ENCODE results near the gene CANT1.

The CANT1 gene

DNA sequence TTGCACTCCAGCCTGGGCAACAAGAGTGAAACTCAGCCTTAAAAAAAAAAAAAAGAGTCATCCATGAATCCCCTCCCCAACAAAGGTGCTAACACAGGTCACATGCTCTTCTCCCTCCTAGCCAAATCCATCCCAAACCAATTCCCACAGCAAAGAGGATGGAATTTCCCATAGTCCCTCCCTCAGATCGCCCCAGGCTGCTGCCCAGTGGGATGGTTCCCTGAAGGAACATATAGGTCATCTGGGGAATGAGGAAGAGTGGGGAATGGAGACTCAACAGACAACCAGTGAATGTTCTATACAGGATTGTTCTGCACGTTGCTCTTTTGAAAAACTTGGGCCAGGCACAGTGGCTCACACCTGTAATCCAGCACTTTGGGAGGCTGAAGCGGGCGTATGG, 48.0 kb downstream of the CANT1 start:
- no peaks in the 10 kb centered on the region for H3K36me3 ChIP-seq (ENCODE audit: insufficient read depth, low read length)
- H3K4me1 ChIP-seq (ENCODE audit: insufficient read depth, low read length): peaks cover 10% of the 10 kb centered on the region
- no peak overlapping the region for H2AFZ ChIP-seq (ENCODE audit: low read depth, low read length)
- no peaks in the 10 kb centered on the region for H3K9me3 ChIP-seq (ENCODE audit: low read length)
- H3K27me3 ChIP-seq (ENCODE audit: insufficient read depth, low read length): no peaks in the 10 kb centered on the region
- H3K4me3 ChIP-seq (ENCODE audit: low read length): no peak overlapping the region

GRCh38 chr17:78960928-78961327, 48.6 kb downstream of the CANT1 start:
- Histone ChIP-seq H2AFZ (ENCODE audit: low read depth, low read length) (no peak overlapping the region), H3K27me3 (ENCODE audit: insufficient read depth, low read length) (no peaks in the 10 kb centered on the region), H3K36me3 (ENCODE audit: insufficient read depth, low read length) (no peaks in the 10 kb centered on the region), H3K9me3 (ENCODE audit: low read length) (no peaks in the 10 kb centered on the region), H3K4me3 (ENCODE audit: low read length) (no peak overlapping the region), H3K4me1 (ENCODE audit: insufficient read depth, low read length) (peaks cover 10% of the 10 kb centered on the region)

GRCh38 chr17:78959803-78960202, 49.8 kb downstream of the CANT1 start:
- H3K4me3 ChIP-seq (ENCODE audit: low read length): no peak overlapping the region
- peaks cover 14% of the 10 kb centered on the region for H3K4me1 ChIP-seq (ENCODE audit: insufficient read depth, low read length)
- H3K9me3 ChIP-seq (ENCODE audit: low read length): no peaks in the 10 kb centered on the region
- H3K27me3 ChIP-seq (ENCODE audit: insufficient read depth, low read length): no peaks in the 10 kb centered on the region
- H3K36me3 ChIP-seq (ENCODE audit: insufficient read depth, low read length): no peaks in the 10 kb centered on the region
- H2AFZ ChIP-seq (ENCODE audit: low read depth, low read length): no peak overlapping the region

DNA sequence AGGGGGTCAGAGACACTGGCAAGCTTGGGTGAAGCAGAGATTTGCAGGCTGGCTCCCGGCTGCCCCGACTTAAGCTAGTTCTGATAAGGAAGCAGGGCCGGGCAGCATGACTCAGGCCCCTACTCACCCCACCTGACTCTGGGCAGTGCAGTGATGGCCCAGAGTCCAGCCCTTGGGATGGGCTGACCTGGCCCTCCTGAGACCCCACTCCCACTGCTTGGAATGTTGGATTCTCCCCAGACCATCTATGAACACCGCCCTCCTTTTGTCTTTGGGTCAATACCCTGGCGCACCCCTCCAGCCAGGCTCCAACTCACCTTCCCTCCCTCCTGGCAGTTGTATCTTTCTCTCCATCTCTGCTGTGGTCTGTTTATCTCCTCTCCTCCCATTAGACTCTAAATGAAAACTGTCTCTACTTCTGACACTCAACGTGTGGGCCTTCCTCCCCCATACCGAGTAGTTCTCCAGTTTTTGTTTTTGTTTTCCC, 50.9 kb downstream of the CANT1 start:
- H3K36me3 ChIP-seq (ENCODE audit: insufficient read depth, low read length): no peaks in the 10 kb centered on the region
- H3K4me3 ChIP-seq (ENCODE audit: low read length): no peak overlapping the region
- no peaks in the 10 kb centered on the region for H3K9me3 ChIP-seq (ENCODE audit: low read length)
- H3K4me1 ChIP-seq (ENCODE audit: insufficient read depth, low read length): peaks cover 23% of the 10 kb centered on the region
- H3K27me3 ChIP-seq (ENCODE audit: insufficient read depth, low read length): no peaks in the 10 kb centered on the region
- no peak overlapping the region for H2AFZ ChIP-seq (ENCODE audit: low read depth, low read length)

- H3K27me3 ChIP-seq (ENCODE audit: insufficient read depth, low read length): no peaks in the 10 kb centered on the region
- H3K36me3 ChIP-seq (ENCODE audit: insufficient read depth, low read length): no peaks in the 10 kb centered on the region
- no peaks in the 10 kb centered on the region for H3K9me3 ChIP-seq (ENCODE audit: low read length)
- no peak overlapping the region for H3K4me3 ChIP-seq (ENCODE audit: low read length)
- H2AFZ ChIP-seq (ENCODE audit: low read depth, low read length): no peak overlapping the region
- H3K4me1 ChIP-seq (ENCODE audit: insufficient read depth, low read length): peaks cover 35% of the 10 kb centered on the region
These were observed 52.4 kb downstream of the CANT1 start for GRCh38 chr17:78957128-78957527.

DNA sequence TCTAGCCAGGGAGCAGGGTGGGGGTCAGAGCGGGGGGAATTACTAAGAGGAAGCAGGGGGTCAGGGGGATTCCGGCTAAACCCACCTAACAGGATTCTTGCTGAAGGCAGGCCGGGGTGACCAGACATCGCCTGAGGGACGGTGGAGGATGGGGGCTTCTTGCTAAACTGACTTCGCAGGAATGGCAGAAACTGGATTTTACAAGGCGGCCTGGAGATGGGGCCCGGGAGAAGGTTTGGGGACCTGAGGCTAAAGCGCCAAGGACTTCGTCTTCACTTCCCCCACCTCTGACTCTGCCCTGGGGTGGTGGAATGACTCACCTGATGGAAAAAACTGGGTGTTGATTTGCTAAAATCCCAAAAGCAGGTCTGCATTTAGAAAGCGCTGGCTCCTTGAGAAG, 53.3 kb downstream of the CANT1 start:
- Histone ChIP-seq H3K4me1 (ENCODE audit: insufficient read depth, low read length) (peaks cover 41% of the 10 kb centered on the region), H3K4me3 (ENCODE audit: low read length) (no peak overlapping the region), H3K36me3 (ENCODE audit: insufficient read depth, low read length) (no peaks in the 10 kb centered on the region), H2AFZ (ENCODE audit: low read depth, low read length) (no peak overlapping the region), H3K27me3 (ENCODE audit: insufficient read depth, low read length) (no peaks in the 10 kb centered on the region), H3K9me3 (ENCODE audit: low read length) (no peaks in the 10 kb centered on the region)

DNA sequence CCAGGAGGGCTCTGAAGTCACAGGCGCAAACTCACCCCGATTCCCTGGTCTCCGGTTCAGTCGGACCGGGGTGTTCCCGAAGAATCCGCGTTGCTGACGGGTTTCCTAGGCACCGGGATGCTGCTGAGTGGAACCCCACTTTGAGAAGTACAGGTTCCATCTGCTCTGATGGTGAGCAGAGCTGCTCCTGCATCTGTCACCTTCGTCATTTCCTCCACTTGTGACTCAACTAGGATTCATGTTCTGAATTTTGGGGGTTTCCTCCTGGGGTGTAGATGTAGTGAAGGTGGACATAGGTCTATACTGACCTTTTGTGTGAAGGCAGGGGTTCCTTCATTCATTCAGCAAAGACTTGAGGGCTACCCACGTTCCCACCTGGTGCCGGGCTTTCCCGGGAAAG, 54.9 kb downstream of the CANT1 start:
- no peak overlapping the region for H3K4me3 ChIP-seq (ENCODE audit: low read length)
- H3K4me1 ChIP-seq (ENCODE audit: insufficient read depth, low read length): peaks cover 41% of the 10 kb centered on the region
- H2AFZ ChIP-seq (ENCODE audit: low read depth, low read length): no peak overlapping the region
- peaks cover 5% of the 10 kb centered on the region for H3K9me3 ChIP-seq (ENCODE audit: low read length)
- no peaks in the 10 kb centered on the region for H3K36me3 ChIP-seq (ENCODE audit: insufficient read depth, low read length)
- H3K27me3 ChIP-seq (ENCODE audit: insufficient read depth, low read length): no peaks in the 10 kb centered on the region

- Histone ChIP-seq H3K36me3 (ENCODE audit: insufficient read depth, low read length) (no peaks in the 10 kb centered on the region), H3K27me3 (ENCODE audit: insufficient read depth, low read length) (no peaks in the 10 kb centered on the region), H2AFZ (ENCODE audit: low read depth, low read length) (no peak overlapping the region), H3K9me3 (ENCODE audit: low read length) (peaks cover 5% of the 10 kb centered on the region), H3K4me3 (ENCODE audit: low read length) (no peak overlapping the region), H3K4me1 (ENCODE audit: insufficient read depth, low read length) (peaks cover 41% of the 10 kb centered on the region)
These were observed 55.9 kb downstream of the CANT1 start for GRCh38 chr17:78953356-78954350.

GRCh38 chr17:78952706-78953105, 56.9 kb downstream of the CANT1 start:
- H3K27me3 ChIP-seq (ENCODE audit: insufficient read depth, low read length): no peaks in the 10 kb centered on the region
- H3K9me3 ChIP-seq (ENCODE audit: low read length): peaks cover 5% of the 10 kb centered on the region
- peaks cover 42% of the 10 kb centered on the region for H3K4me1 ChIP-seq (ENCODE audit: insufficient read depth, low read length)
- H3K36me3 ChIP-seq (ENCODE audit: insufficient read depth, low read length): no peaks in the 10 kb centered on the region
- H3K4me3 ChIP-seq (ENCODE audit: low read length): no peak overlapping the region
- H2AFZ ChIP-seq (ENCODE audit: low read depth, low read length): no peak overlapping the region

- H3K36me3 ChIP-seq (ENCODE audit: insufficient read depth, low read length): no peaks in the 10 kb centered on the region
- no peaks in the 10 kb centered on the region for H3K27me3 ChIP-seq (ENCODE audit: insufficient read depth, low read length)
- H3K4me1 ChIP-seq (ENCODE audit: insufficient read depth, low read length): peaks cover 40% of the 10 kb centered on the region
- H3K4me3 ChIP-seq (ENCODE audit: low read length): no peak overlapping the region
- peaks cover 5% of the 10 kb centered on the region for H3K9me3 ChIP-seq (ENCODE audit: low read length)
- H2AFZ ChIP-seq (ENCODE audit: low read depth, low read length): no peak overlapping the region
These were observed 57.5 kb downstream of the CANT1 start for GRCh38 chr17:78951967-78952551.

- Histone ChIP-seq H3K9me3 (ENCODE audit: low read length) (peaks cover 5% of the 10 kb centered on the region), H3K36me3 (ENCODE audit: insufficient read depth, low read length) (no peaks in the 10 kb centered on the region), H2AFZ (ENCODE audit: low read depth, low read length) (no peak overlapping the region), H3K27me3 (ENCODE audit: insufficient read depth, low read length) (no peaks in the 10 kb centered on the region), H3K4me1 (ENCODE audit: insufficient read depth, low read length) (peaks cover 39% of the 10 kb centered on the region), H3K4me3 (ENCODE audit: low read length) (no peak overlapping the region)
These were observed 58.7 kb downstream of the CANT1 start for GRCh38 chr17:78950870-78951269.

DNA sequence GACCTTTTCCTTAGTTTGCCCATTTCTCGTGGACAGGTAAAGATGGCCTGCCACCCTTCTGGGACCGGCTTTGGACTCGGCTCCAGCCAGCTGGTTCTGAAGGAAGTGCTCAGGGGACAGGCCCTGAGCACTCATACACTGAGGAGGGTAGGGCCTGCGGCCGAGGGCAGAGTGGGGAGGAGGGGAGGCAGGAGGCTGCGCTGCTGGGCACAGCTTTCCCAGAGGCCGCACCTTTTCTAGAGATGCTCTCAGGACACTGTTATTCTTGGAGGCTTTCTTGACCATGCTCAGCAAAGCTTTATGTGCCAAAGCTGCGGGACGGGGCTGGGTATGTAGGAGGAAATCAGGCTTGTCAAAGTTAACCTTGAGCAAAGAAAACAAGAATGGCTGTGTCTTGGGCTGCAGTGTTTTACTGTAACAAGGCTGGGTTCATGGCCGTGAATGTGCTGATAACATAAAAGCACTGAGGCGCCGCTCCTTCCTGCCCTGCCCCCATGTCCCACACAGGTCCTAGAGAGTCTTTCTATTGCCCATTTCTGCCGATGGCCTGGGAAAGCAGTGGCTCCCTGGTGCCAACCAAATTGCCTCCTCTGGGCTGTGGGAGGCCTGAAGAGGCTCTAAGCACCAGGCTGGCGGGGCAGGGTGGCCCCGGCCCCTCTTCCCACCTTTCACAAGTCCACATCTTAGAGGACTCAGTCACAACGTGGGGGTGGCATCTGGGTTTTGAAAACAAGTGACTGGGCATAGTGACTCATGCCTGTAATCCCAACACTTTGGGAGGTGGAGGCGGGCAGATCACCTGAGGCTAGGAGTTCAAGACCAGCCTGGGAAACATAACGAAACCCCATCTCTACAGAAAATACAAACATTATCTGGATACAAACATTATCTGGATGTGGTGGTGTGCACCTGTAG, 62.1 kb downstream of the CANT1 start:
- Histone ChIP-seq H3K4me1 (ENCODE audit: insufficient read depth, low read length) (peaks cover 16% of the 10 kb centered on the region), H3K27me3 (ENCODE audit: insufficient read depth, low read length) (peaks cover 4% of the 10 kb centered on the region), H3K4me3 (ENCODE audit: low read length) (no peak overlapping the region), H2AFZ (ENCODE audit: low read depth, low read length) (no peak overlapping the region), H3K36me3 (ENCODE audit: insufficient read depth, low read length) (no peaks in the 10 kb centered on the region), H3K9me3 (ENCODE audit: low read length) (peaks cover 5% of the 10 kb centered on the region)
